B cell (primary cell): ENCODE results near the gene CAT. TPM values are rescaled to one million over a fixed set of nuclear protein-coding genes. Genes with fewer than 3 reads are reported as not detected.

ENCODE experiments used
- ATAC-seq: fragments of 200-7000 bp; cut with Tn5 transposase; one replicate; pipeline ENCODE4 v1.10.0; 2021; ENCODE audit warnings: low read depth, mild to moderate bottlenecking, moderate number of reproducible peaks, moderate library complexity
- CTCF ChIA-PET: fragments of 350-600 bp; sonication (Branson Sonifier 250); formaldehyde crosslinking; loops from one replicate; lab custom pipeline; 2021; ENCODE audit warnings: antibody characterized with exemption, inconsistent platforms; lab: Charles Lee
- POLR2A ChIA-PET: fragments of 350-600 bp; sonication (Branson Sonifier 250); formaldehyde crosslinking; loops from one replicate; lab custom pipeline; 2021; ENCODE audit warnings: antibody characterized with exemption; lab: Charles Lee
- DNase-seq: peaks from one replicate; pipeline ENCODE4 v3.0.0; 2013
- H2AFZ ChIP-seq: 2 replicates; pipeline ENCODE4 v1.6.1; 2012; ENCODE audit warnings: mild to moderate bottlenecking, low read depth, low read length; ENCODE audit not compliant: insufficient read depth, poor library complexity, severe bottlenecking
- H3K27ac ChIP-seq, 2 donors: 1 replicate in 1 of 2; 2 replicates in 1 of 2; pipeline ENCODE4 v1.5.1; 2012 to 2013; ENCODE audit warnings: low read length in 2 of 2, mild to moderate bottlenecking in 2 of 2, moderate library complexity in 1 of 2
- H3K27me3 ChIP-seq, 4 experiments: fragments of 200-600 bp in 1 of 4; sonication (generic) in 1 of 4; replicated peaks in 1 of 4; 1 replicate in 2 of 4; 2 replicates in 2 of 4; pipeline versions ENCODE4 v1.6.1 to v1.7.0; 2013 to 2016; ENCODE audit warnings: low read length in 3 of 4, mild to moderate bottlenecking in 2 of 4, mixed read lengths in 1 of 4, moderate library complexity in 1 of 4; ENCODE audit not compliant: insufficient read depth in 4 of 4, control insufficient read depth in 3 of 4; ENCODE audit errors: control extremely low read depth in 1 of 4
- H3K36me3 ChIP-seq, 2 experiments: replicated peaks in 1 of 2; 1 replicate in 1 of 2; 2 replicates in 1 of 2; pipeline versions ENCODE4 v1.6.1 to v1.7.1; 2013; ENCODE audit warnings: low read length in 1 of 2; ENCODE audit not compliant: insufficient read depth in 2 of 2, control insufficient read depth in 1 of 2; ENCODE audit errors: control extremely low read depth in 1 of 2, extremely low read depth in 1 of 2
- H3K4me1 ChIP-seq, 2 donors: fragments of 200-600 bp in 1 of 2; sonication (generic) in 1 of 2; 1 replicate in 1 of 2; 2 replicates in 1 of 2; pipeline versions ENCODE4 v1.5.1 to v1.6.1; 2013 to 2017; ENCODE audit warnings: low read length in 2 of 2; ENCODE audit not compliant: control insufficient read depth in 2 of 2, insufficient read depth in 2 of 2
- H3K4me2 ChIP-seq: replicated peaks from 2 replicates; pipeline ENCODE3; 2012; ENCODE audit warnings: mild to moderate bottlenecking, low read depth, low read length; ENCODE audit not compliant: poor library complexity, severe bottlenecking
- H3K4me3 ChIP-seq, 5 experiments: fragments of 200-600 bp in 1 of 5; sonication (generic) in 1 of 5; 1 replicate in 3 of 5; 2 replicates in 2 of 5; pipeline versions ENCODE4 v1.5.1 to v1.7.0; 2011 to 2016; ENCODE audit warnings: low read length in 4 of 5, mild to moderate bottlenecking in 4 of 5, low read depth in 2 of 5, control low read depth in 1 of 5, moderate library complexity in 1 of 5; ENCODE audit not compliant: insufficient read depth in 1 of 5; ENCODE audit errors: control extremely low read depth in 1 of 5, extremely low read depth in 1 of 5
- H3K79me2 ChIP-seq: fragments of 200-600 bp; sonication (generic); one replicate; pipeline ENCODE4 v1.6.0; 2016; ENCODE audit warnings: low read length; ENCODE audit not compliant: control insufficient read depth, insufficient read depth
- H3K9ac ChIP-seq: fragments of 200-600 bp; sonication (generic); 2 replicates; pipeline ENCODE4 v1.6.1; 2017; ENCODE audit warnings: mild to moderate bottlenecking, low read length, moderate library complexity
- H3K9me3 ChIP-seq, 3 donors: one replicate each; pipeline versions ENCODE4 v1.6.1 to v1.7.1; 2013; ENCODE audit warnings: low read length in 2 of 3; ENCODE audit not compliant: control insufficient read depth in 2 of 3, insufficient read depth in 1 of 3; ENCODE audit errors: control extremely low read depth in 1 of 3
- H4K20me1 ChIP-seq: 2 replicates; pipeline ENCODE4 v1.6.0; 2012; ENCODE audit warnings: mild to moderate bottlenecking, low read length; ENCODE audit not compliant: insufficient read depth, control insufficient read depth, poor library complexity, severe bottlenecking
- H3K27ac Mint-ChIP-seq: one replicate; pipeline ENCODE4 v1.8.0; 2021; ENCODE audit warnings: mixed read lengths
- H3K27me3 Mint-ChIP-seq: one replicate; pipeline ENCODE4 v1.8.0; 2021; ENCODE audit warnings: mixed read lengths
- H3K4me1 Mint-ChIP-seq: one replicate; pipeline ENCODE4 v1.8.0; 2021; ENCODE audit warnings: mixed read lengths
- H3K4me3 Mint-ChIP-seq: one replicate; pipeline ENCODE4 v1.8.0; 2021; ENCODE audit warnings: mixed read lengths
- H3K9me3 Mint-ChIP-seq: one replicate; pipeline ENCODE4 v1.8.0; 2022; ENCODE audit warnings: mixed read lengths; ENCODE audit not compliant: insufficient read depth
- EZH2 ChIP-seq: IDR thresholded peaks from 2 replicates; pipeline ENCODE4 v1.6.1; 2012; ENCODE audit warnings: borderline replicate concordance, low read depth, mild to moderate bottlenecking, moderate library complexity, low read length; ENCODE audit not compliant: insufficient read depth, poor library complexity, severe bottlenecking
- WGBS: methylation state at CpG from one replicate; pipeline ENCODE4 v1.1.5; 2013; ENCODE audit warnings: missing lambda C conversion rate; ENCODE audit not compliant: insufficient coverage; 5-methylcytosine and 5-hydroxymethylcytosine counted together
- intact Hi-C: fragments of 100-400 bp; cut with micrococcal nuclease; formaldehyde crosslinking; loops from one replicate; pipeline ENCODE4 v1.10.0; 2022
- polyA plus RNA-seq: library from polyadenylated mRNA; depleted of rRNA; stranded (reverse); fragments of >200 nt; gene quantifications from 2 replicates; pipeline ENCODE4 v1.2.3, GENCODE V29; 2012
- total RNA-seq, 2 donors: library from RNA; stranded (reverse); fragments of 120-200 nt in 1 of 2; gene quantifications; 1 replicate in 1 of 2; 2 replicates in 1 of 2; pipeline versions ENCODE4 v1.2.3 to v1.2.4, GENCODE V29; 2013 to 2022
- TF ChIP-seq, protein P1 (sequence below): fragments of 200-600 bp; IDR thresholded peaks from one replicate; pipeline ENCODE4 v1.8.0; 2022; ENCODE audit warnings: antibody characterized with exemption, mild to moderate bottlenecking

The CAT gene
- total and polyA plus RNA-seq, 2 donors (not counting 1 experiment from before 2014, with no cell fraction given): 83.2 to 91.7 TPM

DNA sequence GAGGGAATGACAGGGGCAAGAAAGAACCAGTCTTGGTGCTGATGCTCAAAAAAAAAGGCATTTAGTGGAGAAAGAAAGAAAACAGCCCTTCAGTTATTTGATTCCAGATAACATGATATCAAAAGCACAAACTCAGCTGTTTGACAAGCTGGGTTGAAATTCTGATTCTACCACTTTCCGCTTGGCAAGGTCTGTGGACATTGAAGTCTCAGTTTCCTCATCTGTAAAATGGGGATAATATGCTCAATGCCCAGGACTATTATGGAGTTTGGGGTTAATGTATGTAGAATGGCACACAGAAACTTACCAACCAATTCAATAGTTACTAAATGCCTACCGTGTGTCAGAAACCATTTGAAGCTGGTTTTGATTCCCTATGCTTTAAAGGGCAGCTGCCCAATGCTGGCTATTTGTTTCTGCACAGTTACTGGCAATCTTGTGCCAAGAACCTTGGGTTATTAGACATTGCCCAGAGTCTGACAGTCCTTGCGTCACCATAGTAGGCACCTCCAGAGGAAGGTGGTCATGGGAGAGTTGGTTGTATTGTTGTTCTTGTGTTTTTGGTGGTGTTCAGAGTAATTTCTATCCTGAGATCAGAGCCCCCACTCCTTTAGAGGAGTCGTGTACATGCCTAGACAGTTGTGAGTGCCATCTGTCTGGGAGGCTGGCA, 55.3 kb downstream of the CAT start:
- DNase-seq: no peak
- H3K4me3 ChIP-seq: no peak overlapping the region
- TF ChIP-seq, protein P1, sequence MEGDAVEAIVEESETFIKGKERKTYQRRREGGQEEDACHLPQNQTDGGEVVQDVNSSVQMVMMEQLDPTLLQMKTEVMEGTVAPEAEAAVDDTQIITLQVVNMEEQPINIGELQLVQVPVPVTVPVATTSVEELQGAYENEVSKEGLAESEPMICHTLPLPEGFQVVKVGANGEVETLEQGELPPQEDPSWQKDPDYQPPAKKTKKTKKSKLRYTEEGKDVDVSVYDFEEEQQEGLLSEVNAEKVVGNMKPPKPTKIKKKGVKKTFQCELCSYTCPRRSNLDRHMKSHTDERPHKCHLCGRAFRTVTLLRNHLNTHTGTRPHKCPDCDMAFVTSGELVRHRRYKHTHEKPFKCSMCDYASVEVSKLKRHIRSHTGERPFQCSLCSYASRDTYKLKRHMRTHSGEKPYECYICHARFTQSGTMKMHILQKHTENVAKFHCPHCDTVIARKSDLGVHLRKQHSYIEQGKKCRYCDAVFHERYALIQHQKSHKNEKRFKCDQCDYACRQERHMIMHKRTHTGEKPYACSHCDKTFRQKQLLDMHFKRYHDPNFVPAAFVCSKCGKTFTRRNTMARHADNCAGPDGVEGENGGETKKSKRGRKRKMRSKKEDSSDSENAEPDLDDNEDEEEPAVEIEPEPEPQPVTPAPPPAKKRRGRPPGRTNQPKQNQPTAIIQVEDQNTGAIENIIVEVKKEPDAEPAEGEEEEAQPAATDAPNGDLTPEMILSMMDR: no peak
- no peak for TF ChIP-seq EZH2

DNA sequence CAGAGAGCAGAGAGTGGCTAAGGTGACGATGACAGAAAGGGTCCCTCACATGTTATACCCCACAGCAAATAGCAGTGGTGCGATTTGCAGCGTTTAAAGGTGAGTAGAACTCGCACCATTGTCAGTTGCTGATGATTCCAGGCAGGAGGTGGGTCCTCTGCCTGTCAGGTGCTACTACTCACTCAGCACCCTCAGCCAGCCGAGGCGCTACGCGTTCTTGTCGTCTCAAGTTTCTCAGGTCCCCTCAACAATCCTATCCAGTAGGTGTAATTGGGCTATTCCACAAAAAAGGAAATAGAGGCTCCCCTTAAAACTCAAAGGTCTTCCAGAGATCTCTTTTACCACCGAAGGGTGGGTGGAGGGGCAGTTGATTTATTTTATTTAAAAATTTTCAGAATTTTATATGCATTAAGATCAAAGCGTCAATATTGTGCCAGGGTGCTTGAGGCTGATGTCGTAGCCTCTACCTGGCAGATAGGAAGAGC, 56.5 kb downstream of the CAT start:
- H3K4me2 ChIP-seq: no peak overlapping the region
- Mint-ChIP-seq H3K27me3 (peaks cover 4% of the 10 kb centered on the region), H3K9me3 (no peaks in the 10 kb centered on the region), H3K4me3 (no peak overlapping the region), H3K27ac (no peak overlapping the region), H3K4me1 (no peaks in the 10 kb centered on the region)
- H3K9me3 ChIP-seq: no peaks in the 10 kb centered on the region
- no peak overlapping the region for H3K9ac ChIP-seq
- no peak for DNase-seq
- ATAC-seq: no peak
- H3K4me1 ChIP-seq: no peaks in the 10 kb centered on the region
- intact Hi-C loops: no loop called here
- ChIA-PET POLR2A (no interaction called here), CTCF (no interaction called here)
- no peaks in the 10 kb centered on the region for H3K36me3 ChIP-seq
- TF ChIP-seq, protein P1: no peak
- TF ChIP-seq EZH2: no peak
- no peaks in the 10 kb centered on the region for H3K27me3 ChIP-seq
- no peak overlapping the region for H3K27ac ChIP-seq
- no peaks in the 10 kb centered on the region for H3K79me2 ChIP-seq
- no peak overlapping the region for H3K4me3 ChIP-seq
- H4K20me1 ChIP-seq: no peaks in the 10 kb centered on the region
- no peak overlapping the region for H2AFZ ChIP-seq
- whole genome bisulfite sequencing: 99% methylated on average over 4 of the region's 12 CpGs

More for the DNA sequence above, 55.3 kb downstream of the CAT start:
- Histone ChIP-seq H4K20me1 (no peaks in the 10 kb centered on the region), H3K9me3 (no peaks in the 10 kb centered on the region), H3K79me2 (no peaks in the 10 kb centered on the region), H2AFZ (no peak overlapping the region), H3K9ac (no peak overlapping the region), H3K4me1 (no peaks in the 10 kb centered on the region), H3K36me3 (no peaks in the 10 kb centered on the region), H3K4me2 (no peak overlapping the region), H3K27me3 (no peaks in the 10 kb centered on the region), H3K27ac (no peak overlapping the region)
- Mint-ChIP-seq H3K9me3 (no peaks in the 10 kb centered on the region), H3K27me3 (no peaks in the 10 kb centered on the region), H3K4me3 (no peak overlapping the region), H3K4me1 (no peaks in the 10 kb centered on the region), H3K27ac (no peak overlapping the region)
- ATAC-seq: no peak
- intact Hi-C loops: loop anchor here (1.0 to 5.0 kb wide), 3 partner anchors 137 to 687 kb away; partner anchors contain the start of gene ABTB2
- CTCF ChIA-PET: interaction anchor here (0.7 to 3.1 kb wide), 3 partner anchors 10 to 686 kb away, joined by 3 to 19 read pairs (median 4); no protein-coding TSS in a partner anchor
- POLR2A ChIA-PET: no interaction called here
- 77% methylated on average over 3 of the region's 4 CpGs for WGBS
